ENCODE results near the gene KCNJ10. TPM values are rescaled to one million over a fixed set of nuclear protein-coding genes. Genes with fewer than 3 reads are reported as not detected.

Gene KCNJ10
- total and polyA plus RNA-seq, 12 donors: 0.11 to 0.32 (median 0.13) TPM; not detected in 7

GRCh38 chr1:159952932-159953331 is 117.0 kb downstream of the KCNJ10 start:
- TF ChIP-seq POLR2A (IDR thresholded peaks at IDR 0.05) (no peak), CTCF (IDR thresholded peaks at IDR 0.05) (no peak)
- Histone ChIP-seq H3K36me3 (replicated peaks in 1 of 2) (no peaks in the 10 kb centered on the region), H3K27me3 (peaks cover 15% of the 10 kb centered on the region), H3K4me3 (no peak overlapping the region), H3K4me1 (replicated peaks in 1 of 2) (no peaks in the 10 kb centered on the region), H3K27ac (no peak overlapping the region), H3K9me3 (replicated peaks in 1 of 3) (no peaks in the 10 kb centered on the region)
- DNase-seq: no peak
- WGBS, 4 donors: 66 to 81% (median 78%) methylated on average over 5 of the region's 5 CpGs
- intact Hi-C loops (cut with DNase I): no loop called here

- peaks cover 15% of the 10 kb centered on the region for H3K27me3 ChIP-seq
- DNase-seq: no peak
- H3K36me3 ChIP-seq (replicated peaks in 1 of 2): no peaks in the 10 kb centered on the region
- H3K27ac ChIP-seq: no peak overlapping the region
- no peak overlapping the region for H3K4me3 ChIP-seq
- TF ChIP-seq CTCF (IDR thresholded peaks at IDR 0.05) (no peak), POLR2A (IDR thresholded peaks at IDR 0.05) (no peak)
- H3K9me3 ChIP-seq (replicated peaks in 1 of 3): no peaks in the 10 kb centered on the region
- H3K4me1 ChIP-seq (replicated peaks in 1 of 2): no peaks in the 10 kb centered on the region
- 30 to 70% (median 64%) methylated on average over 1 of the region's 1 CpG for WGBS, 4 donors
- intact Hi-C loops (cut with DNase I): no loop called here
Observed at GRCh38 chr1:159951551-159951950, 118.4 kb downstream of the KCNJ10 start.

- Histone ChIP-seq H3K27ac (no peak overlapping the region), H3K4me1 (replicated peaks in 1 of 2) (peaks cover 0 to under 1% of the 10 kb centered on the region in 2 donors), H3K27me3 (peaks cover 15% of the 10 kb centered on the region), H3K4me3 (no peak overlapping the region), H3K36me3 (replicated peaks in 1 of 2) (no peaks in the 10 kb centered on the region), H3K9me3 (replicated peaks in 1 of 3) (no peaks in the 10 kb centered on the region)
- no peak for TF ChIP-seq POLR2A (IDR thresholded peaks at IDR 0.05)
- TF ChIP-seq CTCF (IDR thresholded peaks at IDR 0.05): no peak
- DNase-seq: no peak
- 55 to 78% (median 71%) methylated on average over 2 of the region's 2 CpGs for WGBS, 4 donors
- intact Hi-C loops (cut with DNase I): no loop called here
Observed at GRCh38 chr1:159951016-159951415, 118.9 kb downstream of the KCNJ10 start.

- Histone ChIP-seq H3K27me3 (peaks cover 22% of the 10 kb centered on the region), H3K36me3 (replicated peaks in 1 of 2) (no peaks in the 10 kb centered on the region), H3K9me3 (replicated peaks in 1 of 3) (no peaks in the 10 kb centered on the region), H3K27ac (no peak overlapping the region), H3K4me3 (no peak overlapping the region), H3K4me1 (replicated peaks in 1 of 2) (peaks cover 0 to 10% of the 10 kb centered on the region in 2 donors)
- WGBS, 4 donors: 86 to 100% (median 91%) methylated on average over 4 of the region's 4 CpGs
- no peak for DNase-seq
- no peak for TF ChIP-seq CTCF (IDR thresholded peaks at IDR 0.05)
- TF ChIP-seq POLR2A (IDR thresholded peaks at IDR 0.05): no peak
- intact Hi-C loops (cut with DNase I): loop anchor here in 1 of 2 donors (10.0 kb wide), 1 partner anchor 145 kb away; the partner anchor contains the start of gene IGSF8
Observed at GRCh38 chr1:159949981-159950381, 120.0 kb downstream of the KCNJ10 start.
